Heart left ventricle (tissue), 16 donors: ENCODE measurements around the gene LGALS9. TPM values are rescaled to one million over a fixed set of nuclear protein-coding genes. Genes with fewer than 3 reads are reported as not detected.
"Not testable (repeated sequence)": the region's sequence is repeated elsewhere in the genome, so short reads cannot be mapped to it uniquely, and the experiment has no call there.

Experiments used
- ATAC-seq, 4 donors: fragments of 200-7000 bp; cut with Tn5 transposase; one replicate each; pipeline ENCODE4 v1.9.1; 2020 to 2022; ENCODE audit warnings: moderate library complexity in 4 of 4, mild to moderate bottlenecking in 3 of 4, moderate number of reproducible peaks in 1 of 4
- DNase-seq, 5 donors: peaks; one replicate each; pipeline ENCODE4 v3.0.0-alpha.2; 2020
- H3K27ac ChIP-seq, 12 donors: fragments of 200-600 bp; sonication (generic) in 4 of 12; one replicate each; pipeline versions ENCODE4 v1.5.0 to v1.8.0; 2016 to 2022; ENCODE audit warnings: mild to moderate bottlenecking in 2 of 12
- H3K27me3 ChIP-seq, 9 donors: fragments of 200-600 bp; sonication (generic) in 2 of 9; one replicate each; pipeline versions ENCODE4 v1.5.1 to v1.8.0; 2016 to 2022; ENCODE audit warnings: mild to moderate bottlenecking in 3 of 9
- H3K36me3 ChIP-seq, 9 donors: fragments of 200-600 bp; sonication (generic) in 2 of 9; one replicate each; pipeline versions ENCODE4 v1.5.0 to v1.8.0; 2018 to 2022; ENCODE audit warnings: mild to moderate bottlenecking in 2 of 9
- H3K4me1 ChIP-seq, 12 donors: fragments of 200-600 bp; sonication (generic) in 4 of 12; one replicate each; pipeline versions ENCODE4 v1.5.0 to v1.8.0; 2016 to 2022; ENCODE audit warnings: mild to moderate bottlenecking in 3 of 12
- H3K4me3 ChIP-seq, 12 donors: fragments of 200-600 bp; sonication (generic) in 4 of 12; one replicate each; pipeline versions ENCODE4 v1.5.0 to v1.8.0; 2017 to 2022; ENCODE audit warnings: mild to moderate bottlenecking in 9 of 12, moderate library complexity in 4 of 12
- H3K9me3 ChIP-seq, 12 donors: fragments of 200-600 bp; sonication (generic) in 4 of 12; one replicate each; pipeline versions ENCODE4 v1.5.0 to v1.8.0; 2016 to 2022; ENCODE audit warnings: mild to moderate bottlenecking in 1 of 12
- CTCF ChIP-seq, 12 donors: fragments of 200-600 bp; sonication (generic) in 4 of 12; IDR thresholded peaks; one replicate each; pipeline versions ENCODE4 v1.5.0 to v1.8.0; 2018 to 2022; ENCODE audit warnings: antibody characterized with exemption in 12 of 12, mild to moderate bottlenecking in 5 of 12
- POLR2A ChIP-seq, 2 donors: fragments of 450-650 bp; IDR thresholded peaks; one replicate each; pipeline ENCODE4 v1.6.1; 2017; ENCODE audit warnings: antibody characterized with exemption in 2 of 2, mild to moderate bottlenecking in 2 of 2, moderate library complexity in 2 of 2
- WGBS, 4 donors: extraction: QIAGEN DNeasy Blood & Tissue Kit in 2 of 4; methylation state at CpG; one replicate each; pipeline versions ENCODE4 v1.1.5 to v1.1.7; 2013 to 2018; 5-methylcytosine and 5-hydroxymethylcytosine counted together
- intact Hi-C, 10 donors: fragments of 100-400 bp; cut with DNase I; formaldehyde crosslinking; loops; one replicate each; pipeline versions ENCODE4 v1.11.1 to v1.14.2; 2022
- polyA plus RNA-seq, 2 donors: library from polyadenylated mRNA; stranded (reverse); fragments of 200-250 nt; gene quantifications; one replicate each; pipeline ENCODE4 v1.2.3, GENCODE V29; 2013
- total RNA-seq, 9 donors: library from RNA; depleted of rRNA in 2 of 9; stranded (reverse); fragments of >200 nt in 2 of 9; fragmentation: NEBNext Ultra II Directional in 3 of 9; extraction: Animal tissue kit (Norgen Biotek cat#: 25700) in 3 of 9; gene quantifications; one replicate each; pipeline versions ENCODE4 v1.1.0 to v1.2.4, GENCODE V29; 2016 to 2023
- donor health status: ischemic (EF 13 %, LVEDD 7.1; RV severe dilation, severe dysfunction).
- donor health status: healthy with polysubstance abuse.
- donor health status: DM: no; HTN: yes; CAD: no.
- donor health status: DM: no; HTN: no; CAD: no.
- donor health status: ischemic (EF 25% LVEDD 6.9; RV normal size, moderate dysfunction).
- donor health status: ischemic (EF 25% LVEDD 5.7; RV mildly dilated, moderate dysfunction).
- donor health status: healthy.
- donor health status: DM: yes; HTN: yes; CAD: no.
- donor health status: ischemic (EF 35%, LVEDD 5.7; RV mildly dilated, moderate dysfunction).
- donor health status: nonischemic (EF 11% LVEDD 7.7; RV severe dilation, severe dysfunction).
- donor health status: DM: yes; HTN: yes; CAD: no.
- donor health status: PGD.
- donor health status: ischemic (EF 29% LVEDD 5.4; RV normal size, mild dysfunction).
- donor health status: nonischemic (EF 23%, LVEDD 6.1; RV moderate dilation, normal function).

The LGALS9 gene
- total and polyA plus RNA-seq, 11 donors, result 7.9 to 173 (median 22.1) TPM

GRCh38 chr17:27665549-27665948 is 34.6 kb downstream of the LGALS9 start:
- Histone ChIP-seq H3K9me3 (no peaks in the 10 kb centered on the region), H3K36me3 (no peaks in the 10 kb centered on the region), H3K4me1 (no peaks in the 10 kb centered on the region), H3K4me3 (no peak overlapping the region), H3K27me3 (no peaks in the 10 kb centered on the region), H3K27ac (no peak overlapping the region)
- TF ChIP-seq CTCF (IDR thresholded peaks at IDR 0.05) (no peak), POLR2A (IDR thresholded peaks at IDR 0.05) (no peak)
- DNase-seq, result no peak
- intact Hi-C loops, result loop anchor here in 2 of 10 donors (5.0 to 10.0 kb wide), 2 partner anchors 209 to 212 kb away; no protein-coding TSS in a partner anchor
- no peak for ATAC-seq
- WGBS, 4 donors, result 84 to 96% (median 90%) methylated on average over 4 of the region's 4 CpGs

DNA sequence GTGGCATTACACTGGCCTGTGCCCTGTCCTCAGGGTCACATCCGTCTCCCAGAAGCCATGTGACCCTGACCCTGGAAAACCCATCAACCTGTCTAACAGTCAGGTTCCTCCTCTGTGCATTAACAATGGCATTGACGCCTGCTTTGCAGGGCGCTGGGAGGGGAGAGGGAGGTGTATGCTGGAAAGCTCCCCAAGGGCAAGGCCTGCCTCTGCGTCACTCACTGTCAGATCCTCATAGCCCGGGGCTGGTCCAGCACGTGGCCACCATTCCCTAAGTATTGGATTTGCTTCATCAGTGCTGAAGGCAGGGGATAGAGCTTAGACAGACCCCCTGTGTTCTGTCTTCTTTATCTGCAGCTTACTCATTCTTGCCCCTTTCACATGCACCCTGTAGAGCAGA is 35.3 kb downstream of the LGALS9 start:
- not testable (repeated sequence) for H3K9me3 ChIP-seq, H3K27me3 ChIP-seq, H3K36me3 ChIP-seq, H3K4me1 ChIP-seq, H3K4me3 ChIP-seq, H3K27ac ChIP-seq, ATAC-seq, DNase-seq
- WGBS, 4 donors, result 72 to 80% (median 75%) methylated on average over 6 of the region's 6 CpGs
- intact Hi-C loops, result loop anchor here in 2 of 10 donors (5.0 to 10.0 kb wide), 2 partner anchors 209 to 211 kb away; no protein-coding TSS in a partner anchor

GRCh38 chr17:27666831-27667560 is 36.0 kb downstream of the LGALS9 start:
- WGBS, 4 donors, result 83 to 93% (median 91%) methylated on average over 8 to 11 of the region's 11 CpGs
- intact Hi-C loops, result loop anchor here in 2 of 10 donors (5.0 to 10.0 kb wide), 2 partner anchors 208 to 210 kb away; no protein-coding TSS in a partner anchor
- H3K36me3 ChIP-seq, result no peaks in the 10 kb centered on the region

DNA sequence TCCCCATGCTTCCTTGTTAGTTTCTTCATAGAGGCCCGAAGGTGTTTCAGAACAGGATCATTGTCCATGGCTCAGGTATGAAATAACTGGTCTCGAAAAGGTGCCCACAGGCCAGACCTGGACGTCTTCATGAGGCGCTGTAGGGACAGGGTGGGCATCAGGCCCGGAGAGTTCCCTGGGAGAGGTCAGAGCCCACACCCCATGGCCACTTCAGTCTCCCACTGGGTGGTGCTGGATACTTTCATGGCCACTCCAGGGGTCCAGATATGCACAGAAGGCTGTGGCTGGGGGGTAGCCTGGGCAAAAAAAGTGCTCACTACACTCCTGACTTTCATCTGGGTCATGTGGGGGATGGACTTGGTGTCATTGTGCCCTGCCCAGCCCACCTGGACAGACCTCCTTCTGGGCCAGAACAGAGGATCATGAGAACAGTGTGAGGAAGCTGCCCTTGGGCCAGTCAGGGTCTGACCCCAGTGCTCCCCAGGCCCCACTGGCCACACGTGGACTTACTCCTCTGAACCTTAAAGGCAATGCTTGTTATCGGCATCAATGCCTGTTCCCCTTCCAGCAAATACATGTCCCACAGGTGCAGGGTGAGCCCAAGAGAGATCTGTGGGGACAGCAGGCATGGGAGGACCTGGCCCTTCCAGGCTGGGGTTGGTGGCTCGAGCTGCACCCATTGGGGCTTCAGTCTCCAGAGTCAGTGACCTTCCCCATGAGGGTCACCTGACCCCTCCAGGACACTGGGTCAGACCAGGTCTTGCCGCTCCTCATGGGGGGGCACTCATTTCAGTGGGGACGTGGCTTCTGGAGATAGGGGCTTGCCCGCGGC is 36.9 kb downstream of the LGALS9 start:
- WGBS, 4 donors, result 85 to 87% (median 86%) methylated on average over 8 to 12 of the region's 12 CpGs
- intact Hi-C loops, result loop anchor here in 2 of 10 donors (5.0 to 10.0 kb wide), 2 partner anchors 207 to 209 kb away; no protein-coding TSS in a partner anchor

More at GRCh38 chr17:27666831-27667560, 36.0 kb downstream of the LGALS9 start:
- Histone ChIP-seq H3K4me3 (no peak overlapping the region), H3K27ac (no peak overlapping the region), H3K9me3 (no peaks in the 10 kb centered on the region), H3K27me3 (no peaks in the 10 kb centered on the region), H3K4me1 (no peaks in the 10 kb centered on the region)
- DNase-seq (no peak), ATAC-seq (no peak)
- TF ChIP-seq CTCF (IDR thresholded peaks at IDR 0.05), result no peak

DNA sequence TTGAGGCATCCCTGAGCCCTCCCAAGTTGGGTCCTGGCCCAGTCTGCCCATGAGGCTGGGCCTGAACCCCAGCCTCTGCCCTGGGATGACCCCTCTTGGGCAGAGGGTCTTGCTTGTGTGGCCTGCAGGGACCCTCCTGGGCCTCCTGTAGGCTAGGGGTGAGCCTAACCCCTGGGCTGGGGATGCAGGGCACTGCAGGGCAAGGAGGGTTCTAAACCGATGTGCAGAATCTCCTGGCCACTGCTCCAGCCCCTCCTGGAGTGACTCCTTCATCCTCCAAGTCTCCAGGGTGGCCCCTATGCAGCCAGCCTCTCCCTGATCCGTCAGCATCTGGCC is 37.5 kb downstream of the LGALS9 start:
- ATAC-seq (no peak), DNase-seq (no peak)
- Histone ChIP-seq H3K4me1 (no peaks in the 10 kb centered on the region), H3K4me3 (no peak overlapping the region), H3K27me3 (no peaks in the 10 kb centered on the region), H3K36me3 (no peaks in the 10 kb centered on the region), H3K9me3 (no peaks in the 10 kb centered on the region), H3K27ac (no peak overlapping the region)
- TF ChIP-seq POLR2A (IDR thresholded peaks at IDR 0.05) (no peak), CTCF (IDR thresholded peaks at IDR 0.05) (no peak)
- intact Hi-C loops, result loop anchor here in 2 of 10 donors (5.0 to 10.0 kb wide), 2 partner anchors 206 to 209 kb away; no protein-coding TSS in a partner anchor
- WGBS, 4 donors, result 65 to 91% (median 79%) methylated on average over 1 to 2 of the region's 2 CpGs

More for the DNA sequence above, 36.9 kb downstream of the LGALS9 start:
- Histone ChIP-seq H3K4me1 (no peaks in the 10 kb centered on the region), H3K4me3 (no peak overlapping the region), H3K36me3 (no peaks in the 10 kb centered on the region), H3K27ac (no peak overlapping the region), H3K27me3 (no peaks in the 10 kb centered on the region), H3K9me3 (no peaks in the 10 kb centered on the region)
- DNase-seq, result no peak
- ATAC-seq, result no peak
- TF ChIP-seq POLR2A (IDR thresholded peaks at IDR 0.05), result no peak
